Measurements from ENCODE around the gene GLA.

DNA sequence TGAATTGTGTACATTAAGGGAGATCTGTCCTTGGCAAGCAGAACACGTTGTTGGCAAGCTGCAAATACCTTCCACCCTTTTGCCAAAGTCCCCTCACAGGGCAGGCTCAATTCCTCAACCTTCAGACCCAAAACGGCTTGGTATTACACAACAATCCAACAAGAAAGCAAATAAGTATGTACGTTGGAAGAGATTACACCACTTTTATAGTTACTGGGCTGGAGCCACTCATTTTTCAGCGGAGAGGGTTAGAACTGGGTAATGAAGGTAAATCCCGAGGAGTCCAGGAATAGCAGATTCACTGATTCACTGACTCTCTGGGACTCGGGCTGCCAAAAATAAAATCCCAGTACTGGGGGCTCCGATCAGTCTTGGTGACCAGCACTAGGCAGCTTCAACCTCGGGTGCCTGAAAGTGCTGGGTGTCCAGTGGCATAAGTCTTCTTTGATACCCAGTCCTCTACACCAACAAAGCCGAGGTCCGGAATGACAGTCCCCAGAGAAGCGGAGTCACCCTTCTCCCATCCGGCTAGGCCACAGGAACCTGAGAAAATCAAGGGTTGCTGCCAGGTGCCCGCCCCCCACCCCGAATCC, 59.8 kb downstream of the GLA start:
- TF ChIP-seq, protein P1, sequence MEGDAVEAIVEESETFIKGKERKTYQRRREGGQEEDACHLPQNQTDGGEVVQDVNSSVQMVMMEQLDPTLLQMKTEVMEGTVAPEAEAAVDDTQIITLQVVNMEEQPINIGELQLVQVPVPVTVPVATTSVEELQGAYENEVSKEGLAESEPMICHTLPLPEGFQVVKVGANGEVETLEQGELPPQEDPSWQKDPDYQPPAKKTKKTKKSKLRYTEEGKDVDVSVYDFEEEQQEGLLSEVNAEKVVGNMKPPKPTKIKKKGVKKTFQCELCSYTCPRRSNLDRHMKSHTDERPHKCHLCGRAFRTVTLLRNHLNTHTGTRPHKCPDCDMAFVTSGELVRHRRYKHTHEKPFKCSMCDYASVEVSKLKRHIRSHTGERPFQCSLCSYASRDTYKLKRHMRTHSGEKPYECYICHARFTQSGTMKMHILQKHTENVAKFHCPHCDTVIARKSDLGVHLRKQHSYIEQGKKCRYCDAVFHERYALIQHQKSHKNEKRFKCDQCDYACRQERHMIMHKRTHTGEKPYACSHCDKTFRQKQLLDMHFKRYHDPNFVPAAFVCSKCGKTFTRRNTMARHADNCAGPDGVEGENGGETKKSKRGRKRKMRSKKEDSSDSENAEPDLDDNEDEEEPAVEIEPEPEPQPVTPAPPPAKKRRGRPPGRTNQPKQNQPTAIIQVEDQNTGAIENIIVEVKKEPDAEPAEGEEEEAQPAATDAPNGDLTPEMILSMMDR (IDR thresholded peaks at IDR 0.05; ENCODE audit: insufficient read depth, low read length, poor library complexity, severe bottlenecking), result no peak
- TF ChIP-seq EZH2phosphoT487 (conservative IDR thresholded peaks at IDR 0.05; ENCODE audit: low read length), result no peak

Data from SU-DHL-6 (cell line).